ENCODE data around the gene DLG2.

- no peak for TF ChIP-seq CTCF (conservative IDR thresholded peaks at IDR 0.05; ENCODE audit: low read length)
- no peak for TF ChIP-seq EZH2phosphoT487 (IDR thresholded peaks at IDR 0.05; ENCODE audit: borderline replicate concordance, low read depth, low read length)
Measured at GRCh38 chr11:83941050-83941449, 1686.1 kb downstream of the DLG2 start.
